ENCODE data around the gene AQP5. TPM values are rescaled to one million over a fixed set of nuclear protein-coding genes. Genes with fewer than 3 reads are reported as not detected.

AQP5 gene
- total and polyA plus RNA-seq, 2 of the 8 experiments (the other 6 are each of a cell fraction or from before 2014, with no cell fraction given) = 2.5 to 3.2 TPM

- no peak overlapping the region for H4K91ac ChIP-seq (replicated peaks; ENCODE audit: insufficient read length, low read length)
- no peak overlapping the region for H2BK20ac ChIP-seq (ENCODE audit: low read length)
- no peaks in the 10 kb centered on the region for H3K4me1 ChIP-seq (replicated peaks in 1 of 4; ENCODE audit: control insufficient read depth in 3 of 4, insufficient read depth in 4 of 4, low read length in 3 of 4)
- TF ChIP-seq PHF8 (conservative IDR thresholded peaks at IDR 0.05; ENCODE audit: low read depth, low read length) = no peak
- H4K5ac ChIP-seq (ENCODE audit: insufficient read length, low read depth, low read length) = no peak overlapping the region
- no peak for FAIRE-seq
- H3K14ac ChIP-seq (ENCODE audit: insufficient read length) = no peak overlapping the region
- H3K18ac ChIP-seq (ENCODE audit: extremely low read depth, low read length) = no peak overlapping the region
- no peak overlapping the region for H2BK5ac ChIP-seq (ENCODE audit: low read depth, low read length)
- no peaks in the 10 kb centered on the region for H3K79me2 ChIP-seq (ENCODE audit: control insufficient read depth in 1 of 2, insufficient read depth in 2 of 2, low read length in 2 of 2)
- 92% methylated on average over 8 of the region's 8 CpGs; no CpG with 5 or more reads in 1 of the 2 experiments for WGBS, 2 experiments (ENCODE audit: extremely low coverage in 1 of 2, insufficient coverage in 1 of 2, insufficient read length in 1 of 2, insufficient replicate concordance in 2 of 2, low coverage in 1 of 2, low lambda C conversion rate in 2 of 2, missing lambda C conversion rate in 1 of 2)
- no peak overlapping the region for H3K4me2 ChIP-seq (ENCODE audit: insufficient read depth in 1 of 2, low read depth in 2 of 2, low read length in 2 of 2)
- no peaks in the 10 kb centered on the region for H3K36me3 ChIP-seq (ENCODE audit: control insufficient read depth in 2 of 4, insufficient read depth in 4 of 4, low read length in 3 of 4)
- peak overlapping the region; percentile 38; the same call in 1 of the 2 replicates for H4K8ac ChIP-seq (ENCODE audit: extremely low read depth, insufficient read depth, low read length)
- ChIA-PET CTCF (ENCODE audit: partially characterized antibody) (interaction anchor here (0.8 to 6.5 kb wide), 9 partner anchors 9 to 124 kb away, joined by 3 to 53 read pairs (median 5); no protein-coding TSS in a partner anchor), POLR2A (ENCODE audit: partially characterized antibody) (interaction anchor here (1.3 kb wide), 1 partner anchor 104 kb away, joined by 3 read pairs; the partner anchor contains the start of gene NCKAP5L)
- no peaks in the 10 kb centered on the region for H3K79me1 ChIP-seq (ENCODE audit: low read depth, low read length)
- no peak overlapping the region for H2BK120ac ChIP-seq (replicated peaks; ENCODE audit: low read depth, low read length)
- H4K20me1 ChIP-seq (replicated peaks in 1 of 2; ENCODE audit: control insufficient read depth in 1 of 2, insufficient read depth in 2 of 2, low read length in 2 of 2) = no peaks in the 10 kb centered on the region
- no peaks in the 10 kb centered on the region for H3K9me3 ChIP-seq (ENCODE audit: insufficient read depth in 2 of 2, low read depth in 1 of 2, low read length in 1 of 2)
- no peak overlapping the region for H2AK5ac ChIP-seq (ENCODE audit: low read depth, low read length)
- no peak for DNase-seq (ENCODE audit: low read depth in 1 of 2, low spot score in 2 of 2)
- H3K4me3 ChIP-seq (ENCODE audit: extremely low read depth in 1 of 4, insufficient read depth in 2 of 4, low read depth in 3 of 4, low read length in 4 of 4) = no peak overlapping the region
- no peak overlapping the region for H2AFZ ChIP-seq (ENCODE audit: low read length)
- peak overlapping the region; percentile 39 for H3K23ac ChIP-seq (ENCODE audit: insufficient read length)
- no peak overlapping the region for H2BK12ac ChIP-seq (ENCODE audit: low read depth, low read length)
- H3K23me2 ChIP-seq (ENCODE audit: low read depth, low read length) = no peaks in the 10 kb centered on the region
- no peaks in the 10 kb centered on the region; a peak in 1 of 7 replicates for H3K27me3 ChIP-seq (replicated peaks in 1 of 4; ENCODE audit: control insufficient read depth in 3 of 4, extremely low read depth in 1 of 4, insufficient read depth in 3 of 4, low read length in 3 of 4)
- no peak overlapping the region for H3K9ac ChIP-seq (replicated peaks in 1 of 4; ENCODE audit: extremely low read depth in 1 of 4, low read depth in 3 of 4, low read length in 3 of 4)
- H2BK15ac ChIP-seq (ENCODE audit: low read length) = no peak overlapping the region
- H3K4ac ChIP-seq (replicated peaks; ENCODE audit: insufficient read length, low read depth, low read length) = no peak overlapping the region
- H3K27ac ChIP-seq (ENCODE audit: low read depth, low read length) = no peak overlapping the region
- no peak overlapping the region for H3K56ac ChIP-seq (replicated peaks; ENCODE audit: insufficient read length, low read depth, low read length)
Observed at GRCh38 chr12:49932533-49933130, 29.0 kb upstream of the AQP5 start.

Measured in H1 (cell line).